ENCODE results near the gene RPS6KL1.

The RPS6KL1 gene

DNA sequence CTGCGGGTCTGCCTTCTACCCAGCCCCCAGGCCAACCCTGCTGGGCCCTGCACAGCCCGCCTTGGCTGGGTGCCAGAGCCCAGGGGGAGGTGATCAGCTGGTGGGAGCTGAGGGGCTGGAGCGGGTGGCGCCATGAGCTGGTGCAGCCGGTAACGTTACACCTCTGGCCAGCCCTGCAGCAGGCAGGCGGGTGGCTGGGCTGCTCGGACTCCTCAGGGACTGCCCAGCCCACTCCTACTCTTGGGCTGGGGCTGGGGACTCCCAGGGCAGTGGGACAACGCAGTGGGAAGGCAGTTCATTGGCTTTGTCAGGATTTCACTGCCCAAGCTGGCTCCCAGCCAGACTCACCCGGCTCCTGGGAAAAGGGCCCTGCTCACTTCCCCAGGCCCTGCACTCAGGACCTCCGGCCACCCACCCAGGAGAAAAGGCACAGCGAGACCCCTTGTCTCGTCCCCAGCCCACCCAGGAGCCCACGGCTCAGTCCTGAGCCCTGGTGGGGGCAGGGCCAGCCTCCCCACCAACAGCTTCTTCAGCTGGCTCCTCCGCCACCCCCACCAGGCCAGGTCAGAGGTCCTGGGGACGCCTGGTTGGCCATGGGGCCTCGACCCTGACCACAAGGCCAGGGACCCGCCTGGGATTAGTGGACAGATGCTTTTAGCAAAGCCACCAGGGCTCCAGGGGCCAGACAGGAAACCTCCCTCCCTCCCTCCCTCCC, 31.3 kb upstream of the RPS6KL1 start:
- TF ChIP-seq YY1 (IDR thresholded peaks at IDR 0.05; ENCODE audit: low read depth) (peak; percentile 46; the same call in 1 of the 2 replicates), NFIC (IDR thresholded peaks at IDR 0.05) (peak; percentile 98), EP300 (IDR thresholded peaks at IDR 0.05; ENCODE audit: borderline replicate concordance) (peak; percentile 42; the same call in 1 of the 2 replicates), CREB1 (IDR thresholded peaks at IDR 0.05; ENCODE audit: low read depth) (no peak), RAD21 (IDR thresholded peaks at IDR 0.05; ENCODE audit: low read depth) (no peak), TCF12 (IDR thresholded peaks at IDR 0.05; ENCODE audit: low read depth) (peak; percentile 64; the same call in 1 of the 2 replicates), CEBPB (IDR thresholded peaks at IDR 0.05) (no peak), ZBTB7A (IDR thresholded peaks at IDR 0.05; ENCODE audit: low read depth) (peak; percentile 90)
- TF ChIP-seq, protein P1, sequence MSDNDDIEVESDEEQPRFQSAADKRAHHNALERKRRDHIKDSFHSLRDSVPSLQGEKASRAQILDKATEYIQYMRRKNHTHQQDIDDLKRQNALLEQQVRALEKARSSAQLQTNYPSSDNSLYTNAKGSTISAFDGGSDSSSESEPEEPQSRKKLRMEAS (IDR thresholded peaks at IDR 0.05), result no peak; the same call in 1 of the 2 replicates
- TF ChIP-seq, protein P2, sequence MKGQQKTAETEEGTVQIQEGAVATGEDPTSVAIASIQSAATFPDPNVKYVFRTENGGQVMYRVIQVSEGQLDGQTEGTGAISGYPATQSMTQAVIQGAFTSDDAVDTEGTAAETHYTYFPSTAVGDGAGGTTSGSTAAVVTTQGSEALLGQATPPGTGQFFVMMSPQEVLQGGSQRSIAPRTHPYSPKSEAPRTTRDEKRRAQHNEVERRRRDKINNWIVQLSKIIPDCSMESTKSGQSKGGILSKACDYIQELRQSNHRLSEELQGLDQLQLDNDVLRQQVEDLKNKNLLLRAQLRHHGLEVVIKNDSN (IDR thresholded peaks at IDR 0.05), result peak; percentile 46

DNA sequence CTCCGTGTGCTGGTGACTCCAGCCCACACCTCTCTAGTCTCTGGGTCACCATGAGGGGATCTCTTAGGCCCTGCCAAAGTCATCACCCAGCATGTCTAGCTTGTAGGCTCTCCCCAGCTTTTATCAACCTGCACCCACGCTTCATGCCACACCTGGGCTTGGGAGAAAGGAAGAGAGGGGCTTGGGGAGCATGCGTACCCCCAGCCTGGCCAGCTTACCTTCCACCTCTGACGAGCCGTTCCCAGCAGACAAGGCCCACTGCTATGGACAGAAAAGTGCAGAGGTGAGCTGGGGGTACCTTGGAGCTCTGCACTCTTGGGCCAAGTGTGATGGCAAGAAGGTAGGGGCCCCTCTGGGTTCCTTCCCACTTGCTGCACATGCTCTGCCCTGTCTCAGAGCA, 30.6 kb upstream of the RPS6KL1 start:
- TF ChIP-seq, protein P3, sequence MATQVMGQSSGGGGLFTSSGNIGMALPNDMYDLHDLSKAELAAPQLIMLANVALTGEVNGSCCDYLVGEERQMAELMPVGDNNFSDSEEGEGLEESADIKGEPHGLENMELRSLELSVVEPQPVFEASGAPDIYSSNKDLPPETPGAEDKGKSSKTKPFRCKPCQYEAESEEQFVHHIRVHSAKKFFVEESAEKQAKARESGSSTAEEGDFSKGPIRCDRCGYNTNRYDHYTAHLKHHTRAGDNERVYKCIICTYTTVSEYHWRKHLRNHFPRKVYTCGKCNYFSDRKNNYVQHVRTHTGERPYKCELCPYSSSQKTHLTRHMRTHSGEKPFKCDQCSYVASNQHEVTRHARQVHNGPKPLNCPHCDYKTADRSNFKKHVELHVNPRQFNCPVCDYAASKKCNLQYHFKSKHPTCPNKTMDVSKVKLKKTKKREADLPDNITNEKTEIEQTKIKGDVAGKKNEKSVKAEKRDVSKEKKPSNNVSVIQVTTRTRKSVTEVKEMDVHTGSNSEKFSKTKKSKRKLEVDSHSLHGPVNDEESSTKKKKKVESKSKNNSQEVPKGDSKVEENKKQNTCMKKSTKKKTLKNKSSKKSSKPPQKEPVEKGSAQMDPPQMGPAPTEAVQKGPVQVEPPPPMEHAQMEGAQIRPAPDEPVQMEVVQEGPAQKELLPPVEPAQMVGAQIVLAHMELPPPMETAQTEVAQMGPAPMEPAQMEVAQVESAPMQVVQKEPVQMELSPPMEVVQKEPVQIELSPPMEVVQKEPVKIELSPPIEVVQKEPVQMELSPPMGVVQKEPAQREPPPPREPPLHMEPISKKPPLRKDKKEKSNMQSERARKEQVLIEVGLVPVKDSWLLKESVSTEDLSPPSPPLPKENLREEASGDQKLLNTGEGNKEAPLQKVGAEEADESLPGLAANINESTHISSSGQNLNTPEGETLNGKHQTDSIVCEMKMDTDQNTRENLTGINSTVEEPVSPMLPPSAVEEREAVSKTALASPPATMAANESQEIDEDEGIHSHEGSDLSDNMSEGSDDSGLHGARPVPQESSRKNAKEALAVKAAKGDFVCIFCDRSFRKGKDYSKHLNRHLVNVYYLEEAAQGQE (IDR thresholded peaks at IDR 0.05; ENCODE audit: low read depth), result no peak
- TF ChIP-seq FOXM1 (IDR thresholded peaks at IDR 0.05; ENCODE audit: borderline replicate concordance, low read depth), result no peak

DNA sequence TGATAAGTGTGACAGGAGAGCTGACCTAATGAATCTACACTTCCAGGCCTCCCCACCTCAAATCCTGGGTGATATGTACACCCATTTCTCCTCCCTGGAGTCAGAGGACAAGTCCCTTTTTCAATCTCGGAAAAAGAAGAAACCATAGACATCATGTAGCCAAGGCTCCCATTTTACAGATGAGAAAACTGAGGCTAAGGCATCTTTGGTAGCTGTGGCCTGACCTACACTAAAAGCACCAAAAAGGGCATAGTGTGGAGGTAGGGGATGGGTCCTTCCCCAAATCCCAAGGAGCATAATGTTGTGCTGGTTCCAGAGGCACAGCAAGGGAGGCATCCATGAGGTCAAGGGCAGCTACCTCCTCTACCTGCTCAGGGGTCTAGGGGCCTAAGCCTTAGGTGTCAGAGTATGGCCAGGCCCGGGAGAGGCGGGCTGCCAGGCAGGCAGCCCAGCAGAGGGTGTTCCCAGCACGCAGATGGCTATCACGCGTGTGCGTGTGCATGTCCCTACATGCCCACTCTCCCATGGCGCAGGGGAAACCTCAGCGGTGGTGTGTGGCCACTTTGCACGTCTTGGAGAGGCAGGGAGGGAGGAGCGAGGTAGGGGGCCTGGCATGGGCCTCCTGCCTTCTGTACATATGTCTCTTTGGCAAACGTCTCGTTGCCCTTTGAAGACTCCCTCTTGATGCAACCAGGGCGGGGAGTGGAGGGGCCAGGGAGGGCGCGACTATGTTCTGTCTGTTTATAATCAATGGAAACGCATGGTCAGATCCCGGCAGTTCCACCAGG, 29.8 kb upstream of the RPS6KL1 start:
- no peak for TF ChIP-seq EGR1 (IDR thresholded peaks at IDR 0.05)

DNA sequence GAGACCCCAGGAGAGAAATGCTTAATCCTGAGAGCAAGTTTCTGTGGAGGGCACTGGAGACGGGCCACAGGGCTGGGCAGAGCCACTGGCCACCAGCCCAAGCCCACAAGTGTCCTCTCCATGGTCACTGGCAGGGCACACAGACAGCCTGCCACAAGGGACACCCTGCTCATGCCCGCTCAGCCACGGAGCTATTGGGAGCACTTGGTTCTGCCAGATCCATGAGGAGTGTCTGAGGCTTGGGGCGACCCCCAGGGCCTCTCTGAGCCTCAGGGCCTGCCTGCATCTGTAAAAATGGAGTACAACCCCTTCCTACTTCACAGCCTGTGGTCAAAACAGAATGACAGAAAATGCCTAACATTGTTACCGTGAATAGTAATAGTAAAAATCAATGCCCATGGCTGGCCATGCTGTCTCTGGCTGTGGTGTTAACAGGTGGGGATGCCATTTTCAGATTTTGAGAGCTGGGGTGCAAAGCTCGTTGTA, 29.2 kb upstream of the RPS6KL1 start:
- TF ChIP-seq EGR1 (IDR thresholded peaks at IDR 0.05) (no peak), RAD21 (IDR thresholded peaks at IDR 0.05; ENCODE audit: low read depth) (no peak), CREB1 (IDR thresholded peaks at IDR 0.05; ENCODE audit: low read depth) (no peak)

DNA sequence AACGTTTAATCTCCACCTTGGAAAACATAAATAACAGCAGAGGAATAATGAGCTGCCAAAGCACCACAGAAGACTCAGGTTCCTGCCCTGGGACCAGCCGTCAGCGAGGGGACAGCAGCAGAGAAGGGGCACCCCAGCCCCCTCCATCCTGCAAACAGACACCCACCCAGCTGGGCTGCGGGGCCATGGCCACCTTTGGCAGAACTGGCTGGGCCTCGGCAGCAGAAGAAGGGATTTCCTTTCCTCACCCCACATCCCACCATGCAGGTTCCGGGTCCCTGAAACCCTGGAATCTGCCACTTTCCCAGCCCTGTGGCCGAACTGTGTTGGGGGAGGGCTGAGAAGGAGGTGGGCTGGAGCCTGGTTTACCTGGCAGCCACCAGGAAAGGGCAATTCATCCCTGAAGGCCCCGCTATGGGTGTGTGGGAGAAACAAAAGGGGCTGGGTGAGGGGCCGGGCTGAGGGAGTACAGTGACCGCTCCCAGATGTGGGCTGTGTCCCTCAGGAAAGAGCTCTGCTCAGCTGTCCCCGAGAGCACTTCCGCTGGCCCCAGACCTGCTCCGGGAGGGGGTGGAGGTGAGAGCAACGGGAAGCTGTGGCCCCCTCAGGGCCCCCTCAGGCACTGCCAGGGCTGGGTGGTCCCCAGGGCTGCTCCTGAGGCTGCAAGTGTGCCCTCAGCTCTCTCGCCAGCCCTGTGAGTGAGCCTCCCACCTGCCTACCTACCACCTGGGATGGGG, 28.6 kb upstream of the RPS6KL1 start:
- TF ChIP-seq, protein P3 (IDR thresholded peaks at IDR 0.05; ENCODE audit: low read depth), result no peak

DNA sequence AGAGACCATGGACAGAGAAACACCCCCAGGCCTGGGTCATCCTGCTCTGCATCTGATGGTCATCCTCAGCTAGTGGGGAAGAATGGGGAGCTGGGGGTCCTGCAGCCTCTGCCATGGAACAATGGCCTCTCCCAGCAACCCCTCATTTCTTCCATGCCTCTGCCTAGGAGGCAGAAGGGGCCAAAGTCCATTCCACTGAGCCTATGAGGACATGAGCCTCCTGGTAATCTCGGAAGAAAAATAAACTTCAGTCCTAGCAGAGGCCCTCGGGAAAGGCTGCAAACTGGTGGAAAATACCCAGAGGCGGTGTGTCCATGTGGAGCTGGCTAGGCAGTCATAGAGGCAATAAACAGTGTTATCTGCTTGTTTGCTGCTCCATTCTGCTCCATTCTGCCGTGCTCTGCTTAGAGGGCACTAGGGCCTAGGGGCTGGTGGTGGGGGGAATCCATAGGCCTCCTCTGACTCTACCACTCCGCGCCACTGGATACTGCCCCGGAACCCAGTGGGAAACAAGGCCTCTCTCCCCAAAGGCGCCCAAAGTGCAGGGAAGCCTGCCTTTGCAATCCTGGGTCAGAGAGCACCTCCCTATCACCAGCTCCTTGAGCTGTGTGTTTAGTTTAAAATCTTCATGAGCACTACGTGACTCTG, 27.9 kb upstream of the RPS6KL1 start:
- TF ChIP-seq NFIC (IDR thresholded peaks at IDR 0.05) (no peak), TAF1 (IDR thresholded peaks at IDR 0.05; ENCODE audit: low read depth) (no peak), TEAD4 (IDR thresholded peaks at IDR 0.05) (no peak), CREB1 (IDR thresholded peaks at IDR 0.05; ENCODE audit: low read depth) (no peak), EP300 (IDR thresholded peaks at IDR 0.05; ENCODE audit: borderline replicate concordance) (no peak), YY1 (IDR thresholded peaks at IDR 0.05; ENCODE audit: low read depth) (no peak), EGR1 (IDR thresholded peaks at IDR 0.05) (no peak), ZBTB7A (IDR thresholded peaks at IDR 0.05; ENCODE audit: low read depth) (no peak), TCF12 (IDR thresholded peaks at IDR 0.05; ENCODE audit: low read depth) (no peak)
- TF ChIP-seq, protein P3 (IDR thresholded peaks at IDR 0.05; ENCODE audit: low read depth), result no peak

Measured in Ishikawa (cell line).